Activated naive CD4-positive, alpha-beta T cell treated with anti-CD3 and anti-CD28 coated beads, Interleukin-2, amount 10 ng/mL, durations not matched to agents 7 days and 5 days (primary cell): Measurements from ENCODE around the gene ECSIT.
"Not testable (repeated sequence)": the region's sequence is repeated elsewhere in the genome, so short reads cannot be mapped to it uniquely, and the experiment has no call there.

Source experiments
- CTCF ChIA-PET: fragments of 350-600 bp; sonication (Branson Sonifier 250); formaldehyde crosslinking; loops from one replicate; lab custom pipeline; 2021; ENCODE audit warnings: antibody characterized with exemption; lab: Charles Lee
- DNase-seq: peaks from one replicate; pipeline ENCODE4 v3.0.0-alpha.2; 2020
- H3K27ac Mint-ChIP-seq: one replicate; pipeline ENCODE4 v1.8.0; 2021; ENCODE audit warnings: mild to moderate bottlenecking, moderate library complexity, mixed read lengths
- H3K27me3 Mint-ChIP-seq: one replicate; pipeline ENCODE4 v1.8.0; 2021; ENCODE audit warnings: mild to moderate bottlenecking, mixed read lengths
- H3K36me3 Mint-ChIP-seq: one replicate; pipeline ENCODE4 v1.8.0; 2021; ENCODE audit warnings: mixed read lengths
- H3K4me1 Mint-ChIP-seq: one replicate; pipeline ENCODE4 v1.8.0; 2021; ENCODE audit warnings: mixed read lengths
- H3K4me3 Mint-ChIP-seq: one replicate; pipeline ENCODE4 v1.8.0; 2021; ENCODE audit warnings: mild to moderate bottlenecking, moderate library complexity, mixed read lengths
- H3K9me3 Mint-ChIP-seq: one replicate; pipeline ENCODE4 v1.8.0; 2021; ENCODE audit warnings: mixed read lengths

The ECSIT gene, protein sequence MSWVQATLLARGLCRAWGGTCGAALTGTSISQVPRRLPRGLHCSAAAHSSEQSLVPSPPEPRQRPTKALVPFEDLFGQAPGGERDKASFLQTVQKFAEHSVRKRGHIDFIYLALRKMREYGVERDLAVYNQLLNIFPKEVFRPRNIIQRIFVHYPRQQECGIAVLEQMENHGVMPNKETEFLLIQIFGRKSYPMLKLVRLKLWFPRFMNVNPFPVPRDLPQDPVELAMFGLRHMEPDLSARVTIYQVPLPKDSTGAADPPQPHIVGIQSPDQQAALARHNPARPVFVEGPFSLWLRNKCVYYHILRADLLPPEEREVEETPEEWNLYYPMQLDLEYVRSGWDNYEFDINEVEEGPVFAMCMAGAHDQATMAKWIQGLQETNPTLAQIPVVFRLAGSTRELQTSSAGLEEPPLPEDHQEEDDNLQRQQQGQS

DNA sequence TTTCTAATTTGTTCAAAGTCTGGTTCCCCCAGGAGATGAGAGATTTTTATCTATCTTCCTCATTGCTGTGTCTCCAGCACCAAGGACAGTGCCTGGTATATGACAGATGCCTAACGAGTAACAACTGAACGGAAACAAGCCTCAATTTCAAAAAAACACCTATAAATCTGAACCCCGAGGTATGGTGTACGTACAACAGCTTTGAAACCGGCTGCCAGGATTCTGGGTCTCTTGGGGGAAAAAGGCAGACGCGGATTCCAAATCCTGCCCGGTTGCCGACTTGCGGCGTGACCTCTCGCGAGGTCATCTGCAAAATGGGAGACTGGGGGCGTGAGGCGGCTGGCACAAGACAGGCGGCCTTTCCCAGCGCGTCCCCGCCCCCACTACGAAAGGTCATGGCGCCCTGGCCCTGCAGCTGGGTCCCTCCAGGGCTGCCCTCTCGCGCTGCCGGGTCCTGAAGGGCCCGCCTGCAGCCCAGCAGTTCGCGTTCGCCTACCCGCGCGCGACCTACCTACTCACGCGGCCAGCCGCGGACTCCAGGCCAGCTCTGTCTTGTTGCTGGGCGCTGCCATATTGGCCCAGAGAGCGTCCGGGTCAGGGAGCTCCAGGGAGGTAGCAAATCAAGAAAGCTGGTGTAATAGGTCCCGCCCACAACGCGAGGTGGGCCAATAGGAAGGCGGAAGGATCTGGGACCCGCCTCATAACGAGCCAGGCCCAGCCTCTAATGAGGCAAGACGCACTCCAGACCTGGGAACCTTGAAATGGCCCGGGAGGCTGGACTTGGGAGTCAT lies at the start of gene ECSIT:
TSS of gene ECSIT (minus strand) at position 584 of the 791 bp plus-strand sequence. CDS start 9,964 bp downstream, outside the sequence.
- H3K27me3 Mint-ChIP-seq = peaks cover under 1% of the 10 kb centered on the region
- H3K27ac Mint-ChIP-seq = peak within 1 kb of the TSS; percentile 88
- DNase-seq = peak; percentile 95
- no peaks in the 10 kb centered on the region for H3K36me3 Mint-ChIP-seq
- H3K9me3 Mint-ChIP-seq = no peaks in the 10 kb centered on the region
- CTCF ChIA-PET = interaction anchor here (0.7 to 1.1 kb wide), 3 partner anchors 59 to 404 kb away, joined by 3 read pairs; no protein-coding TSS in a partner anchor
- peak within 1 kb of the TSS; percentile 84 for H3K4me3 Mint-ChIP-seq
- peaks cover 19% of the 10 kb centered on the region for H3K4me1 Mint-ChIP-seq

DNA sequence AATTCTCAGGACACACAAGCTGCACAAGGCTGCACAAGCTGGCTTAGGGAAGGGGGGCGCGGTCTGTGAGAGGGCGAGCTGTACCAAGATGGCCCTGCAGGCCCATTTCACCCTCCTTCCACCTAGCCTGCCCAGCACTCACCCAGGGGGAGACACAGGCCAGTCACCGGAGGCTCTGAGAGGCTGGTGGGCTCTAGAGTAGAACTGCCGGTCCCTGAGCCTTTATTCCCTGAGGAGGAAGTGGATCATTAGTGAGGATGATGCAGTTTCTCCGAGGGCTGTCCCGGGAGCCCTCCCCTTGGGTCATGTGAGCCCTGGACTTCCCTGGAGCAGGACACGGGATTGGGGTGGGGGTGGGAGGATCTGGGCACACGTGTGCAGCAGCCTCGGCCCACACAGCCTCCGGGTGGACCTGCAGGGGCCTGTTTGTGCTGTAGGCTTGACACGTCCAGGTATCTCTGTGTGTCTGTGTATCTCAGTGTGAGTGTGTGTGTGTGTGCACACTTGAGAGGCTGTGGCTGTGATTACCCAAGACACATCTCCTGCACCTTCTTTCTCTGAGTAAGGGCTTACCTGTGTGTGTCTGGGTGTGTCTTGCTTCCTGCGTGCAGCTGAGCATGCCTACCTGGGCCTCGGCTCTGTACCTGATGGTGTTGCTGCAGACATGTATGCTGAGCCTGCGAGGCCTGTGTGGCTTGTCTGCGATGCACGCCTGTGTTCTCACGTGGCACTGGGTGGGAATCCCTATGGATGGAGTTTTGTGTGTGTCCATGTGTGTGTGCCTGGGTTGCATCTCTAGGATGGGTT lies 48.7 kb upstream of the ECSIT start, which contains the start of gene ACP5:
TSS of gene ACP5 (minus strand) at position 195 of the 807 bp plus-strand sequence. CDS start 328 bp downstream, outside the sequence.
- Mint-ChIP-seq H3K27ac (peak within 1 kb of the TSS; percentile 38), H3K4me3 (peak within 1 kb of the TSS; percentile 69), H3K36me3 (peaks cover 4% of the 10 kb centered on the region), H3K27me3 (no peaks in the 10 kb centered on the region), H3K9me3 (no peaks in the 10 kb centered on the region), H3K4me1 (peaks cover 41% of the 10 kb centered on the region)
- DNase-seq = no peak
- CTCF ChIA-PET = interaction anchor here (1.4 kb wide), 1 partner anchor 17 kb away, joined by 3 read pairs; no protein-coding TSS in a partner anchor

DNA sequence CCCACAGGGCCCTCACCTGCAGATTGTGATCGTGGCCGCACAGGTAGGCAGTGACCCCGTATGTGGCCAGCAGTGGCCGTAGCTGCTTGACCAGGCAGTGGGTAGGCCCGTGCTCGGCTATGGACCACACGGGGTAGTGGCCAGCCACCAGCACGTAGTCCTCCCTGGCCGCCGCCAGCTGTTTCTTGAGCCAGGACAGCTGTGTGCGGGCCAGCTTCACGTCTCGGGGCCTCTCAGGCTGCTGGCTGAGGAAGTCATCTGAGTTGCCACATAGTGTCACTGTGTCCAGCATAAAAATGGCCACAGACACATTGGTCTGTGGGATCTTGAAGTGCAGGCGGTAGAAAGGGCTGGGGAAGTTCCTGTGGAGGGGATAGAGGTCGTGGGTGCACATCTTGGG lies 47.3 kb upstream of the ECSIT start:
- Mint-ChIP-seq H3K36me3 (peaks cover 4% of the 10 kb centered on the region), H3K27me3 (no peaks in the 10 kb centered on the region), H3K4me1 (peaks cover 31% of the 10 kb centered on the region), H3K4me3 (no peak overlapping the region), H3K9me3 (no peaks in the 10 kb centered on the region), H3K27ac (no peak overlapping the region)
- DNase-seq = no peak
- CTCF ChIA-PET = interaction anchor here (4.1 kb wide), 1 partner anchor 17 kb away, joined by 15 read pairs; the partner anchor contains the start of gene ELOF1

DNA sequence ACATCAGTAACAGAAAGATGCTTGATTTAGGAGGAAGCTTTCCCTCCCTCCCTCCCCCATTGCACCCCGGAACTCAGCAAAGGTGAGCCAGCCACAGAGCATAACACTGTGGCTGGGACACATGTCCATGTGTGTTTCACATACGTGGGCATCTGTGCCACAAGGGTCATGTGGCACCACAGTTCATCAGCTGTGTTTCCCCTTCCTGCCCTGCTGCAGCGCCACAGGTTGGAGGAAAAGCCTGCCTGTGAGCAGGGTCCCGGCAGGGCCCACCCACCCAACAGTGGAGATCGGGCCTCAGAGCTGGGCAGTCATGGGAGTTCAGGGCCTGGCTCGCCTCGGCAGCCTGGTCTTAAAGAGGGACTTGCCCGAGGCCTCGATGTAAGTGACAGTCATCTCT lies 45.8 kb upstream of the ECSIT start:
- Mint-ChIP-seq H3K4me3 (no peak overlapping the region), H3K9me3 (no peaks in the 10 kb centered on the region), H3K36me3 (peaks cover 4% of the 10 kb centered on the region), H3K27me3 (no peaks in the 10 kb centered on the region), H3K4me1 (peaks cover 21% of the 10 kb centered on the region), H3K27ac (no peak overlapping the region)
- CTCF ChIA-PET = interaction anchor here (4.1 kb wide), 1 partner anchor 15 kb away, joined by 15 read pairs; the partner anchor contains the start of gene ELOF1
- no peak for DNase-seq

DNA sequence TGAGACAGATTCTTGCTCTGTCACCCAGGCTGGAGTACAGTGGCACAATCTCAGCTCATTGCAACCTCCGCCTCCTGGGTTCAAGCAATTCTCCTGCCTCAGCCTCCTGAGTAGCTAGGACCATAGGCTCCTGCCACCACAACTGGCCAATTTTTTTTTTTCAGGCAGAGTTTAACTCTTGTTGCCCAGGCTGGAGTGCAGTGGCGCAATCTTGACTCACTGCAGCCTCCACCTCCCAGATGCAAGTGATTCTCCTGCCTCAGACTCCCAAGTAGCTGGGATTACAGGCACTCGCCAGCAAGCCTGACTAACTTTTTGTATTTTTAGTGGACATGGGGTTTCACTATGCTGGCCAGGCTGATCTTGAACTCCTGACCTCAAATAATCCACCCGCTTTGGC lies 44.8 kb upstream of the ECSIT start:
- DNase-seq, H3K4me3 Mint-ChIP-seq, H3K36me3 Mint-ChIP-seq, H3K27ac Mint-ChIP-seq, H3K27me3 Mint-ChIP-seq, H3K9me3 Mint-ChIP-seq: not testable (repeated sequence)
- CTCF ChIA-PET = interaction anchor here (4.1 kb wide), 1 partner anchor 14 kb away, joined by 15 read pairs; the partner anchor contains the start of gene ELOF1
- peaks cover 17% of the 10 kb centered on the region for H3K4me1 Mint-ChIP-seq

DNA sequence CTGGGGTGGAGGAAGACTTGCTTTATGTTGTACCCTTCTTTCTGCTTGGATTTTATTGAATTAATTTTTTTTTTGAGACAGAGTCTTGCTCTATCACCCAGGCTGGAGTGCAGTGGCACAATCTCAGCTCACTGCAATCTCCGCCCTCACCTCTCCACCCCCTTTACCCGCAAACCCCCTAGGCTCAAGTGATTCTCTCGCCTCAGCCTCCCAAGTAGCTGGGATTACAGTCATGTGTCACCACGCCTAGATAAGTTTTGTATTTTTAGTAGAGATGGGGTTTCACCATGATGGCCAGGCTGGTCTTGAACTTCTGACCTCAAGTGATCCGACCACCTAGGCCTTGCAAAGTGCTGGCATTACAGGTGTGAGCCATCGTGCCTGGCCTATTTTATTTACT lies 44.4 kb upstream of the ECSIT start:
- H3K4me3 Mint-ChIP-seq, H3K27ac Mint-ChIP-seq, H3K36me3 Mint-ChIP-seq, DNase-seq, H3K9me3 Mint-ChIP-seq, H3K27me3 Mint-ChIP-seq: not testable (repeated sequence)
- H3K4me1 Mint-ChIP-seq = peaks cover 15% of the 10 kb centered on the region
- CTCF ChIA-PET = interaction anchor here (4.1 kb wide), 1 partner anchor 14 kb away, joined by 15 read pairs; the partner anchor contains the start of gene ELOF1

DNA sequence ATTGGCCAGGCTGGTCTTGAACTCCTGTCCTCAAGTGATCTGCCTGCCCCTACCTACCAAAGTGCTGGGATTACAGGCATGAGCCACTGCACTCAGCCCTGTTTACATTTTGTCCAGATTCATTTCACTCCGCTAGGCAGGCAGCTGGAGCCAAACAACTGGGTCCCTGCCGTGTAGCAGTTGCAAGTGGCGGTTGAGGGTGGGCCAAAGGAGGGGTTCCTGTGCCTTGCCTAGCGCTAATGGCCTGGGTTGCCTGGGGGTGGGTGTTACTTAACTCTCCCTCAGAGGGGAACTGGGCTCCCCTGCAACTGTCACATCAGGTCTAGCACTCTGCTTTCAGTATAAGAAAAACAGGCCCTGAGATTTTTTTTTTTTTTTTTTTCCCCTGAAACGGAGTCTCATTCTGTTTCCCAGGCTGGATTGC lies 41.1 kb upstream of the ECSIT start:
- Mint-ChIP-seq H3K27ac (no peak overlapping the region), H3K9me3 (no peaks in the 10 kb centered on the region), H3K27me3 (no peaks in the 10 kb centered on the region), H3K4me1 (peaks cover 7% of the 10 kb centered on the region), H3K4me3 (no peak overlapping the region), H3K36me3 (no peaks in the 10 kb centered on the region)
- no peak for DNase-seq
- CTCF ChIA-PET = no interaction called here

DNA sequence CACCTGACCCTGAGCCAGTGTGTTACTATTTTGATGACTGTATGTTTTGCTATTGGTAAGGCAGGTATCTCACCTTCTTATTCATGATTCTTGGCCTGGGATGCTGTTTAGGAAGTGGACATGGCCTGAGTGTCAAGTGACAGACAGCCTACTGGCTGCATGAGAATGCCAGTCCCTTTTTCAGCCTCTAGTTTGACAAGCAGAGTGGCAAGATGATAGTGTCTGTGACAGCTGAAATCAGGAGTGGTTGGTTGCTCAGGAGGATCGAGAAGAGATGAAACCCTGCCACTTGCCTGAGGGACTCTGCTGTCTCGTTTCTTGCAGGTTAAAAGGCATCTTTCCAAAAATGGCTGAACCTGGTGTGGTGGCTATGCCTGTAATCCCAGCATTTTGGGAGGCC lies 37.2 kb upstream of the ECSIT start:
- H3K27me3 Mint-ChIP-seq = no peaks in the 10 kb centered on the region
- no peak overlapping the region for H3K4me3 Mint-ChIP-seq
- CTCF ChIA-PET = no interaction called here
- H3K9me3 Mint-ChIP-seq = no peaks in the 10 kb centered on the region
- H3K36me3 Mint-ChIP-seq = no peaks in the 10 kb centered on the region
- no peak overlapping the region for H3K27ac Mint-ChIP-seq
- H3K4me1 Mint-ChIP-seq = peaks cover 3% of the 10 kb centered on the region
- no peak for DNase-seq

DNA sequence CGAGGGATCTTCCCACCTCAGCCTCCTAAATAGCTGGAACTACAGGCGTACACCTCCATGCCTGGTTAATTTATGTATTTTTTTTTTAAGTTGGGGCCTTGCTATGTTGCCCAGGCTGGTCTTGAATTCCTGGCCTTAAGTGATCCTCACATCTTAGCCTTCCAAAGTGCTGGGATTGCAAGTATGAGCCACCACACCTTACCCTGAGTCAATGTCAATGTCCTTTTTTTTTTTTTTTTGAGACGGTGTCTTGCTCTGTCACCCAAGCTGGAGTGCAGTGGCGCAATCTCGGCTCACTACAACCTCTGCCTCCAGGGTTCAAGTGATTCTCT lies 36.7 kb upstream of the ECSIT start:
- H3K4me3 Mint-ChIP-seq, H3K27me3 Mint-ChIP-seq, H3K9me3 Mint-ChIP-seq, H3K4me1 Mint-ChIP-seq, DNase-seq, CTCF ChIA-PET, H3K27ac Mint-ChIP-seq, H3K36me3 Mint-ChIP-seq: not testable (repeated sequence)

DNA sequence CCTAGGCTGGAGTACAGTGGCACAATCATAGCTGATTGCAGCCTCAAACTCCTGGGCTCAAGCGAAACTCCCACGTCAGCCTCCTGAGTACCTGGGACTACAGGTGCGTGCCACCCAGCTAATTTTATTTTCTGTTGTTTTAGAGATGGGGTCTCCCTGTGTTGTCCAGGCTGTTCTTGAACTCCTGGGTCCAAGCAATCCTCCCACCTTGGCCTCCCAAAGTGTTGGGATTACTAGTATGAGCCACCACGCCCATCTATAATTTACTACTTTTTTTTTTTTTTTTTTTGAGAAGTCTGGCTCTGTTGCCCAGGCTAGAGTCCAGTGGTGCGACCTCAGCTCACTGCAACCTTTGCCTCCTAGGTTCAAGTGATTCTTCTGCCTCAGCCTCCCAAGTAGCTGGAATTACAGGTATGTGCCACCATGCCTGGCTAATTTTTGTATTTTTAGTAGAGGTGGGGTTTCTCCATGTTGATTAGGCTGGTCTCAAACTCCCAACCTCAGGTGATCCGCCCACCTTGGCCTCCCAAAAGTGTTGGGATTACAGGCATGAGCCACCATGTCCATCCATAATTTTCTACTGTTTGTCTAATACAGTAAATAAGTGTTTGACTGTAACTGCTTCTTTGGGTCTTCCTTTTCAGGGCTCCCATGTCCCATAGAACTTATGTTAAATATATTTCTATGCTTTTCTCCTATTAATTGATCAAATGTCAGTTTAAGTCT lies 35.3 kb upstream of the ECSIT start:
- H3K4me3 Mint-ChIP-seq, DNase-seq, H3K9me3 Mint-ChIP-seq, H3K27ac Mint-ChIP-seq, H3K27me3 Mint-ChIP-seq, H3K36me3 Mint-ChIP-seq: not testable (repeated sequence)
- CTCF ChIA-PET = interaction anchor here (8.2 kb wide), 1 partner anchor 22 kb away, joined by 127 read pairs; no protein-coding TSS in a partner anchor
- peaks cover 14% of the 10 kb centered on the region for H3K4me1 Mint-ChIP-seq

DNA sequence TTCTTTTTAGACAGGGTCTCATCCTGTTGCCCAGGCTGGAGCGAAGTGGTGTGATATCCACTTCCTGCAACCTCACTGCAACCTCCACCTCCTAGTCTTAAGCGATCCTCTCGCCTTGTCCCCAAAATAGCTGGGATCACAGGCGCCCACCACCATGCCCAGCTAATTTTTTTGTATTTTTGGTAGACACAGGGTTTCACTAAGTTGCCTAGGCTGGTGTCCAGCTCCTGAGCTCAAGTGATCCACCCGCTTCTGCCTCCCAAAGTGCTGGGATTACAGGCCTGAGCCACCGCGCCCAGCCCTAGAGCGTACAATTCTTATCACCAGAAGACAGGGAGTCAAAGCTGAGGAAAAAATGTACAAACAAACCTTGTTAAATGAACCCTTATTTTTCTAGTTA lies 34.6 kb upstream of the ECSIT start:
- H3K4me3 Mint-ChIP-seq = no peak overlapping the region
- no peaks in the 10 kb centered on the region for H3K27me3 Mint-ChIP-seq
- no peak overlapping the region for H3K27ac Mint-ChIP-seq
- CTCF ChIA-PET = interaction anchor here (8.2 kb wide), 1 partner anchor 22 kb away, joined by 127 read pairs; no protein-coding TSS in a partner anchor
- H3K36me3 Mint-ChIP-seq = no peaks in the 10 kb centered on the region
- H3K4me1 Mint-ChIP-seq = peaks cover 17% of the 10 kb centered on the region
- no peak for DNase-seq
- H3K9me3 Mint-ChIP-seq = no peaks in the 10 kb centered on the region

DNA sequence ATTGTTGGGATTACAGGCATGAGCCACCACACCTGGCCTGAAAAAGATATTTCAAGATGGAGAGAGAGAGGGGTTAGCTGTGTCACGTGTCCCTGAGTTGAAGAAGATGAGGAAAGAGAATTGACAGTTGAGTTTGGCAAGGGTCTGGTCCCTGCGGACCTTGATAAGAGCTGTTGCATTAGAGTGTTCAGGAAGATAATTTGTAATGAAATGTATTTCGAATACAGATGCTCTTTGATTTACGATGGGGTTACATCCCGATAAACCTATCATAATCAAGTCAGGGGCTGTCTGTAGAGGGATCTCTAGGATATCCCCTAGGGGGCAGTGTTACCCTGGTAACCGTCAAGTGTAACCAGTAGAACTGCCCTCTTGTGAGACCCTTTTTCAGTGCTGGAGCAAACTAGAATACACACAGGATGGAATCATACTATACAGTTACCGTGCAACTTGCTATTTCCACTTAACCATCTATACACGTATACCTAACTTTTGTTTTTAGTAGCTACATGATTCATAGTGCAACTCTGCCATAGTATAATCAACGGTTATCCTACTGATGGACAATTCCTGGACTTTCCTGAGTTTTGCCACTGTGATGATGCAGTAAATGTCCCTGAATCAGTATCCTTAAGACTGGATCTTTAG lies 31.6 kb upstream of the ECSIT start:
- Mint-ChIP-seq H3K36me3 (peaks cover 6% of the 10 kb centered on the region), H3K27me3 (no peaks in the 10 kb centered on the region), H3K9me3 (no peaks in the 10 kb centered on the region), H3K4me1 (peaks cover 39% of the 10 kb centered on the region), H3K27ac (peak overlapping the region; percentile 16), H3K4me3 (peak overlapping the region; percentile 57)
- peak; percentile 75 for DNase-seq
- CTCF ChIA-PET = interaction anchor here (0.6 to 8.2 kb wide), 10 partner anchors 8 to 915 kb away, joined by 3 to 127 read pairs (median 3); no protein-coding TSS in a partner anchor
